A549 (cell line): ENCODE data around the gene NELFB.

Experiments
- CTCF ChIP-seq: fragments of >200 bp; sonication (Bioruptor Twin); formaldehyde crosslinking; IDR thresholded peaks from 3 replicates; pipeline ENCODE4 v1.5.1; 2016
- EHF ChIP-seq: fragments of 250-450 bp; sonication (Bioruptor Pico); IDR thresholded peaks from 2 replicates; pipeline ENCODE4 v1.5.0; 2020; ENCODE audit warnings: mild to moderate bottlenecking
- HOXA7 ChIP-seq: fragments of 250-450 bp; sonication (Bioruptor Pico); IDR thresholded peaks from 2 replicates; pipeline ENCODE4 v1.5.0; 2020; ENCODE audit warnings: mild to moderate bottlenecking, moderate library complexity
- NR3C1 ChIP-seq: fragments of >200 bp; sonication (Bioruptor Twin); formaldehyde crosslinking; IDR thresholded peaks from 3 replicates; pipeline ENCODE4 v1.6.1; 2017
- POLR2A ChIP-seq: IDR thresholded peaks from 2 replicates; pipeline ENCODE4 v1.6.1; 2012; ENCODE audit warnings: mild to moderate bottlenecking, low read length
- REST ChIP-seq: fragments of 200-600 bp; sonication (generic); IDR thresholded peaks from 2 replicates; pipeline ENCODE4 v1.6.1; 2016; ENCODE audit warnings: antibody characterized with exemption, mild to moderate bottlenecking, moderate library complexity
- USF2 ChIP-seq: fragments of 450-650 bp; IDR thresholded peaks from 2 replicates; pipeline ENCODE4 v1.6.1; 2014; ENCODE audit warnings: antibody characterized with exemption

GRCh38 chr9:137222190-137223077 lies 32.7 kb upstream of the NELFB start, which contains the start of gene RNF208:
- TF ChIP-seq HOXA7 (CRISPR knock-in tag) (no peak), CTCF (no peak), USF2 (no peak), REST (no peak), EHF (no peak), POLR2A (no peak), NR3C1 (no peak)
